GM12891 (cell line): ENCODE data around the gene C17orf107.

Experiments
- POLR2A ChIP-seq: IDR thresholded peaks from 2 replicates; pipeline ENCODE4 v1.6.1; 2011; ENCODE audit warnings: low read depth, low read length, control low read depth
- POLR2AphosphoS5 ChIP-seq: IDR thresholded peaks from 2 replicates; pipeline ENCODE4 v1.6.1; 2011; ENCODE audit warnings: low read depth, low read length, control low read depth
- TAF1 ChIP-seq: IDR thresholded peaks from 2 replicates; pipeline ENCODE4 v1.6.1; 2011; ENCODE audit warnings: low read depth, low read length, control low read depth

DNA sequence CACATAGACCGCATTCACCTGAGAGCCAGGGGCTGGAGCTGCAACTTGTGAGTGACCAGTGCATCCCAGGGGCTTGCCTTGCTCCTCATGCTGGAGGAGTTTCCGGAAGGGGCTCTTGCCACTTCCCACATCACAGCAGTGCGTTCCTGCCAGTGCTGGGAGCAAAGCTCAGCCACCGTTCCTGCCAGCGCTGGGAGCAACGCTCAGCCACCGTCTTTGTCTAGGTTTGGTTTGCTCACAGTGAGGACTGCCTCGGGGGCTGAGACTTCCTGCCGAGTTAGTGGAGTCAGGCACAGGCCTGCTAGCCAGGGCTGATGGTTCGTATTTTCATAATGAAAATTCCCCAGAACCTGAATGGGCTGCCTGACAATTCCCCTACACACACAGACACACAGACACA lies 9.0 kb downstream of the C17orf107 start:
- no peak for TF ChIP-seq TAF1
- no peak for TF ChIP-seq POLR2AphosphoS5
- TF ChIP-seq POLR2A = no peak
